GM21367 (cell line): Measurements from ENCODE around the gene ILKAP.

Experiments
- ATAC-seq: cut with Tn5 transposase; IDR thresholded peaks from one replicate; pipeline ENCODE4 v1.9.1; 2021; ENCODE audit not compliant: unreplicated experiment

ILKAP gene

DNA sequence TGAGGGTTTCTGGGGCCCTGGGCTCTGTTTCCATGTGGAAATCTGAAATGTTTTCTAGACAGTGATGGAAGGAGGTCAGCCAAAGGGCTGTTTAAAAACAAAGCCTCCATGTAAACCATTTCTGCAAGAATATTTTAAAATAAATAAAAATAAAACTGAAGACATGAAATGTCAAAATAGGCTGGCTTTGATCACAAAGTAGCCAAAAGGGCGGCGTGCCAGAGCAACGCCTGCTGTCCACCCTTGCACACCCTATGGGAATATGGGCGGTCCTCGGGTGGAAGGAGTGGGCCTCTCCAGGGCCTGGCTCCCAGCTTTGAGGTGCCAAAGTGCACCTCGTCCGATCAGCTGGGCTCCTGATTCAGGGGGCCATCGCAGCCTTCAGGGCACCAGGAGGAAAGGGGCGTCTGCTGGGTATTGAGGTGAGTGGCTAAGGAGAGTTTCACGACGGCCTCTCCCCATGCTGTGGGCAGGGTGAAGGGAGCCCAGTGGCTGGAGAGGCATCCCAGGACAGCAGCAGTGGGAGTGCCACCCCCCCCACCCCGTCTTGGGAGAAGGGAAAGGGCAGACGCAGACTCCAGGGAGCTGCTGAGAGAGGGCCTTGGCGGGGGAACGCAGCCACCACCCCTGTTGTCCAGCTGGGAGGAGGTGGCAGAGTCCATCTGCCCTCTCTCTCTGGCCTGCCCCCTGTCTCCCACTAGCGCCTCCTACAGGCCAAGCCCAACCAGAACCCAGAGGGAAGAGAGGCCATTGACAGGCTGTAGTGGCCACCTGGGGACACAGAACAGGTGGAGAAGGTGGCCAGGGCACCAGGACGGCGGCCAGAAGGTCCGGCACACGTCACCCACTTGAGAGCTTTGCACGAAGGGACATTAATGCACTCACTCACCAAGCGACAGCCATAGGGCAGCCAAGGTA lies 50.5 kb downstream of the ILKAP start:
- no peak for ATAC-seq

DNA sequence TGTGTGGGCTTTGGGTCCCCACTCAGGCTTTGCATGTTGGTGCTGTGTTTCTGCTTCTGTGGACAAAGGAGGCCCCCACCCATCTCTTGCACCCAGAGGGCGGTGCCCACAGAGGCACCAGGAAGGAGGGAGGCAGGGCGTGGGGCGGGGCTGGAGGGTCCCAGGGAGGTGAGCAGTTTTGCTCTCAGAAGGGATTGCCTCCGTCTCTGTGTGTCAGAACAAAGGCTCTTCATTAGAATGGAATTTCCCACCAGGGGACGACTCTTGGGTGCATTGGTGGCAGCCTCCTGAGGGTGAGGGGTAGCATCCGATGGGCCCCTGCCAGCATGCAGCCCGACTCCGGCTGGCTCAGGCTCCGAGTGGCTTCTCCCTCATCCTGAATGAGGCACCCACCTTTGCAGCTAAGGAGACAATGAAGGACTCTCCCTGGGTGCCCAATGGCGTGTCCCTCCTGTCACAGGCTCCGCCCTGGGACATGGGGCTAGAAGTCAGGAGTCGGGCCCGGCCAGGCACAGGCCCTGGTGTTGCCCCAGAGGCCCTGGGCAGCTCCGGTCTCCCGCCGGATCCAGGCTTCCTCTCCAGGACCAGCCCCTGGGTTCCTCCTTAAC lies 51.8 kb downstream of the ILKAP start:
- ATAC-seq = no peak

DNA sequence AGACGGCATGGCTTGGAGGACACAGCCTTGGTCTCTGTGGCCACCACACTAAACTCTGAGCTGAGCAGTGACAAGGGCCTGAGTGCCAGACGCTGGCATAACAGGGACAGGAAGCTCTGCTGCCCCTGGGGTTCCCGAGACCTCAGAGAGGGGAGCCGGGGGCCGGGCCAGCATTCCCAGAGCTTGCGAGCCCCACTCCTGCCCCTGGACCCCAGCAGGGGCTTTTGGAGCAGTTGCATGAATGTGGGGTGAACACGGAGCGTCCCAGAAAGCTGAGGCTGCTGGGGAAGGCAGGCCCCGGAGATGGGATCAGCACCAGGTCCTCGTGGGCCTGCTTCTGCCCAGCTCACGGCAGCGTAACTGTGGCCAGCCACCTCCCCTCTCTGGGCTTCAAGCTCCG lies 52.3 kb downstream of the ILKAP start:
- no peak for ATAC-seq

DNA sequence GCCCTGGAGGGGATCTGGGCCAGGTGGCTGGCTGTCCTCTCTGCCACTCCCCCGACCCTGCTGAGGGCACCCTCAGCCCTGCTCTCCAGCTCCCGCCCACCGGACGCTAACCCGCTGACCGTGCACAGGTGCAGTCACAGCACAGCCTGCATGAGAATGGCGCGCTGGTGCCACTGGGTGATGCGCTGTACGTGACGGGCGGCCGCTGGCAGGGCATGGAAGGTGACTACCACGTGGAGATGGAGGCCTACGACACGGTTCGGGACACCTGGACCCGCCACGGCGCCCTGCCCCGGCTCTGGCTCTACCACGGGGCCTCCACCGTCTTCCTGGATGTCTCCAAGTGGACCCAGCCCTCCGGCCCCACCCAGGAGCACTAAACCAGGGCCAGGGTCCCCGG lies 52.8 kb downstream of the ILKAP start:
- ATAC-seq = no peak

DNA sequence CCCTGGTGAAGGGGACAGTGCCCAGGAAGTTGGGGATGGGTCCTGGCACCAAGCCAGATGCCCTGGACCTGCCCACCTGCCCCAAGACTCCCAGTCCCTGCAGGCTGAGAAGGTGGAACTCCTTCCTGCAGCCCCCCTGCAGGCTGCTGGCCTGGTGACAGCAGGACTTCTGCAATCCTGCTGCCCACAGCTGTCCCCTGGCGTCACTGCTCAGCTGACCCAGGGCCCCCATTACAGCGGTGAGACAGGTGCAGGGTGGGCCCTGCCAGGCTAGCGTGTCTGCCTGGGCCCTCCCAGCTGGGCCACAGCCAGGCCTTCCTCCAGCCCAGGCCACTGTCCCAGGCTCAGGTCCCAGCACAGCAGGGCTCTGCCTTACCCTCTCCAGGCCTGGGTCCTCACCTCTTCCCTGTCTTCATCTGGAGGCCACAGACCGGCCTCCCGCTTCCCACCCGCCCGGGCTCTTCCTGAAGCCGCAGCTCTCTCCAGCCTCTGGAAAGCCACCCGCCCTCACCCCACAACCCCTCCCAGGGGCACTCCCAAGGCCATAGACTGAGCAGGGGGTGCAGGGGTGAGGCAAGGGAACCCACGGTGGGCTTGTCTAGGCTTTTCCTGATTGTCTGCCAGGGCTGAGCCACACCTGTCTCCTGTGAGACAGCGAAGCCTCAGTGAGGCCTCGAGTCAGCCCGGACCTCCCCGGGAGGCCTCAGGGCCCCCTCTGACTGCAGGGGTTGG lies 53.5 kb downstream of the ILKAP start:
- ATAC-seq = no peak

DNA sequence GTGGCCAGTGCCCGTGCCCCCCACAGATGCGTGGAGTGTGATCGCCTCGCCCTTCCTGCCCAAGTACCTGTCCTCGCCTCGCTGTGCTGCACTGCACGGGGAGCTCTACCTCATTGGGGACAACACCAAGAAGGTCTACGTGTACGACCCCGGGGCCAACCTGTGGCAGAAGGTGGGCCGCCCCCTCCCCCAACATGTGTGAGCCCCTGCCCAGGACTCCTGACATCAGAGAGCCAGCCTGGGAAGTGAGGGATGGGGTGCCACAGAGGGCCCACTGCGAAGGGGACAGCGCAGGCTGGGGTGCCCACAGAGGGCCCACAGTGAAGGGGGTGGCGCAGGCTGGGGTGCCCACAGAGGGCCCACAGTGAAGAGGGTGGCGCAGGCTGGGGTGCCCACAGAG lies 54.5 kb downstream of the ILKAP start:
- no peak for ATAC-seq

DNA sequence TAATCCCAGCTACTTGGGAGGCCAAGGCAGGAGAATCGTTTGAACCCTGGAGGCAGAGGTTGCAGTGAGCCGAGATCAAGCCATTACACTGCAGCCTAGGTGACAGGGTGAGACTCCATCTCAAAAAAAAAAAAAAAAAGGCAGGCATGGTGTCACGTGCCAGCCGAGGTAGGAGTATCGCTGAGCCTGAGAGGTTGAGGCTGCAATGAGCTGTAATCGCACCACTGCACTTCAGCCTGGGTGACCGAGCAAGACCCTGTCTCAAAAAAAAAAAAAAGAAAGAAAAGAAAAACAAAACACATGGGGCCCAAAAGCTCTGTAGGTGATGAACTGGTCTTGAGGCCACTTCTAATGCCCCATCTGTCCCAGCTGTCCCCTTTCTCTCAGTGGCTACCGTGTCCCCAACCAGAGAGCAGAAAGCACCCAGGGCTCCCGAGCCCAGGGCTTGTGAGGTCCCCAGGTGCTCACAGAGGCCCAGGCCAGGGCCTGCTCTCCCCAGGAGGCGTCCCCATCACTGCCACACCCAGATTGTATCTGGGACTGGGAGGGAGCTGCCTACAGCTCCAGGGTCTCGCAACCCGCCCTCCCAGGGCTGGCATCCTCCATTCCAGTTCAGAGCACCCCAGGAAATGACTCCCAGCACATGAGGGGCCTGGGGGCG lies 56.5 kb downstream of the ILKAP start:
- ATAC-seq = no peak

DNA sequence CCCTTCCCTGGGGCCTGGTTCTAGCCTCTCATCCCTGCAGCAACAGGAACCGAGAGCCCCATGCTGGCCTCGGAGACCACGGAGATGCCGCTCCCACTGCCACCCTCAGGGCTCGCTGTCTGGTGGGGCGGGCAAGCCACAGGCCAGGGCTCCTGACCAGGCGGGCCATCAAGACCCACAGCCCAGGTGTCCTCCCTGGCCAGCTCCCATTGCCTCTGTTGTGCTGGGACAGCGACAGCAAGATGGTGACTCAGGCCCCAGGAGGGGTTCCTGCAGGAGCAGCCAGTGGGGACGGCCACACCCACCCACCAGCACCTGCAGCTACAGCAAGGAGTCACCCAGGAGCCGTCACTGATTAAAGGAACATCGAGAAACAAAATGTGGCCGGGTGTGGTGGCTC lies 57.6 kb downstream of the ILKAP start:
- no peak for ATAC-seq

DNA sequence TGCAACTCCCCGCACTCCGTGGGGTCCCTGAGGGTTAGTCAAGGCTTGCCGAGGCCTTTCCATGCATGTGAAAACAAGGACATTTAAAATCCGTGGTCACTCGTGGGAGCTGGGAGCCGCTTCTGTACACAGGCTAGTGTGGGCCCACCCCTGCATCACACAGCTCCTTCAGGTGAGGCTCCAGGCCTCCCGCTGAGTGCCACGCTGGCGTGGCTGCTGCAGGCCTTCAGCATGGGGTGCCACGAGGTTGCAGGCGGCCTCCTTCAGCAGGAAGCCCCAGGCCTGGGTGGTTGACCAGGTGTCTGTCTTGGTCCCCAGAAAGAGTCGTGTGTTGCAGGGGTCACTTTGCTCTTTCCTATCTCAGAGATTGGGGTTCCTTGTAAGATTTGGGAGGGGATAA lies 58.4 kb downstream of the ILKAP start:
- ATAC-seq = no peak

DNA sequence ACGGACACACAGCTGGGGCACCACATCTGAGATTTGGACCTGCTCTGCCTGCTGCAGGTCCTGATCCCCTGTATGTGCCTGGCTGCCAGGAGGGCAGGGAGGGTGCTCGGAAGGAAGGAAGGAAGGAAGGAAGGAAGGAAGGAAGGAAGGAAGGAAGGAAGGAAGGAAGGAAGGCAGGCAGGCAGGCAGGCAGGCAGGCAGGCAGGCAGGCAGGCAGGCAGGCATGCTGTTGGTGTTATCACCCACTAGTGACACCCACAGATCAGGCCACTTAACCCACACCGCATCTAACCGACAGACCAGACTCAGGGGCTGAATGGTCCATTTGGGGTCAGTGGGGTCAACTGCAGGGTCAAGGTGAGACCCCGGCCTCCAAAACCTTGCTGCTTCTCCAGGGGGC lies 59.2 kb downstream of the ILKAP start:
- no peak for ATAC-seq

DNA sequence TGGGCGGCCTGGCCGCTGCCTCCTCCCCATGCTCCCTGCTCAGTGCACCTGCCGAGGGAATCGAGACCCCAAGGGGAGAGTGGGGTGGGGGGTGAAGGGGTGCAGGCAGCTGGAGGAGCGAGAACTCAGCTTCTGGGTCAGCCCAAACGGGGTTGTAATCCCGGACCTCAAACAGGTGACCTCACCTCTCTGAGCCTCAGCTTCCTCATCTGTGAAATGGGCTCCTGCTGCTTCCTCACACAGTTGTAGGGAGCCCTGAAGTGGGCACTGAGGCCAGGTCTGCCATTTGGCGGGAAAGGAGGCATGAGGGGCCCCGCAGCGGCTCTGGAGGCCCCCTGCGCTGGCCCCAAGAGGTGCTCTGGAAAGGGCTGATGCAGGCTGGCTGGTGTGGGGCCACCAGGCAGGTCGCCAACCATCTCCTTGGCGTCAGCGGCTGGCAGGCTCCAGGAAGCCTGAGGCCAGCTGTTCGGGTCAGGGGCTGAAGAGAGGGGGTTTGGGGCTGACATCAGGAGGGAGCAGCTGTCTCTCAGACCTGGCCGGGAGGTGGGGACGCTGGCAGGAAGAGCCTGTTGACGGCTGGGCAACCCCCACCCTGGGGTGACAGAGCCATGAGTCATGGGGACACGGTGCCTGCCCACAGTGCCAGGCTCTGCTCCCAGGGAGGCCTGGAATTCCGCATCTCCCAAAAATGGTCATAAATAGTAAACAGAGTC lies 60.1 kb downstream of the ILKAP start:
- no peak for ATAC-seq

DNA sequence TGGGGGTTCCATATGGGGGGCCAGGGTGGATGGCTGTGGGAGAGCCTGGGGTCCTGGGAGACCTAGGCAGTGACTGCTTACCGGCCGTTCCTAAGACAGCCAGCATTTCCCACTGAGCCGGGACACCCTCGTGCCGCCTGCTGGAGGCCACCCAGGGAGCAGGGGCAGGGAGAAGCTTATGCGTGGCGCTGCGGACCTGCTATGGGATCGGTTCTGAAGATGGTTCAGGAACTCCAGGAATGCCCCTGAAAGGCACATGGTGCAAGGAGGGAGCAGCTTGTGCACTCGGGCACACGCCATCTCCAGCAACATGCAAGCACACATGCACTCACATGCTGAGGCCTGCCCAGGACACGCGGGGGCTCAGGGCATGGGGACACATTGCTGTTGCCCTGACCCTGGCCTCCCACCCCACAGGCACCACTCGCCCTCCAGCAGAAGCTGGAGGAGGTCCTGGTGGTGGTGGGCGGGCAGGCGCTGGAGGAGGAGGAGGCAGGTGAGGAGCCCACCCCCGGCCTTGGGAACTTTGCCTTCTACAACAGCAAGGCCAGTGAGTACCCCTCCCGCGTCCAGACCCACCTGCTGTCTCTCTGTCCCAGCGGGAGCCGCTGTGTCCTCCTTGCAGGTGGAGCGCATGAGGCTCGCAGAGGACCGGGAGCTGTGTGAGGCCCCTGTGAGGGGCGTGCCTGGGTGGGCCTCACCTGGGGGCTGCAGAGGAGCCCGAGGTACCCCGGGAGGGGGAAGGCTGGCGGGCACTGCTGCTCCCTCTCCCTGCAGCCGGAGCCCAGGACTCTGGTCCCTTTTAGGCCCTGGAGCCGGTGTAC lies 60.9 kb downstream of the ILKAP start:
- no peak for ATAC-seq

DNA sequence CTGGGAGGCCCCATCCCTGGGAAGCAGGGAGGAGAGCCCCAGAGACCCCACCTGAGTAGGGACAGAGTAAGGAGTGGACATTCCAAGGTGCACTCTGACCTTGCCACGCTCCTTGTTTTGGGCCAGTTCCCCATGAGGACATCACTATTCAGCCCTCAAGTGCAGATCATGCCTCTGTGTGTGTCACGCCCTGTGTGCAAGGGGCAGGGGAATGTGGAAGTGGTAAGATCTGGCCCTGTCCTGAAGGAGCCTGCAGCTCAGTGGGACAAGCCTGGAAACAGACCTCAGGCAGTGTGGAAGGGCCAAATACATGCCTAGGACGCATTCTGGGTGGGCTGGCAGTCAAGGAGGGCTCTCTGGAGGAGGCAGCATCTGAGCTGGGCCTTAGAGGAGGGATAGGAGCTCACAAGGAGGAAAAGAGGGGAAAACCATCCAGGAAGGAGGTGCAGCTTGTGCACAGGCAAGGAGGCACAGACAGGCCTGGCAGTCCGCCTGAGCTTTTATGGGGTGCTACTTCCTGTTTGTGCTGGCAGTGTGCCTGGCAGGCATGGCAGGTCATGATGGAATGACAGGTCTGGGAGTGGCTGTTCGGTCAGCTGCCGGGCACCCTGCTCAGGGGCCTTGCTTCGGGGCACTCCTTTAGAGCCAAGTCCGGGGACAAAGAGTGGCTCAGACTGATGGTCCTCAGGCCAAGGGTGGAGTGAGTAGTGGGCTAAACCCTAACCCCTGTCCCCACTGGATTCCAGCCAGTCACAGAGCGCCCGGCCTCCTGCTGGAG lies 61.8 kb downstream of the ILKAP start:
- ATAC-seq = no peak

DNA sequence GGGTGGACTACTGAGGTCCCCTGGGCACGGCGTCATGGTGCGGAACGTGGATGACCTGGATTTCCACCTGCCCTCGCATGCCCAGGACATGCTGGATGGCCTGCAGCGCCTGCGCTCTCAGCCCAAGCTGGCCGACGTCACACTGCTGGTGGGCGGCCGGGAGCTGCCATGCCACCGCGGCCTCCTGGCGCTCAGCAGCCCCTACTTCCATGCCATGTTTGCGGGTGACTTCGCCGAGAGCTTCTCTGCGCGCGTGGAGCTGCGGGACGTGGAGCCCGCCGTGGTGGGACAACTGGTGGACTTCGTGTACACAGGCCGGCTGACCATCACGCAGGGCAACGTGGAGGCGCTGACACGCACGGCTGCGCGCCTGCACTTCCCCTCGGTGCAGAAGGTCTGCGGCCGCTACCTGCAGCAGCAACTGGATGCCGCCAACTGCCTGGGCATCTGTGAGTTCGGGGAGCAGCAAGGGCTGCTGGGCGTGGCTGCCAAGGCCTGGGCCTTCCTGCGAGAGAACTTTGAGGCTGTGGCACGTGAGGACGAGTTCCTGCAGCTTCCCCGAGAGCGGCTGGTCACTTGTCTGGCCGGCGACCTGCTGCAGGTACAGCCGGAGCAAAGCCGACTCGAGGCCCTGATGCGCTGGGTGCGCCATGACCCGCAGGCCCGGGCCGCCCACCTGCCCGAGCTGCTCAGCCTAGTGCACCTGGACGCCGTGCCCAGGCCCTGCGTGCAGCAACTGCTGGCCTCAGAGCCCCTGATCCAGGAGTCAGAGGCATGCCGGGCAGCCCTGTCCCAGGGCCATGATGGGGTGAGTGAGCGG lies 62.6 kb downstream of the ILKAP start:
- no peak for ATAC-seq

DNA sequence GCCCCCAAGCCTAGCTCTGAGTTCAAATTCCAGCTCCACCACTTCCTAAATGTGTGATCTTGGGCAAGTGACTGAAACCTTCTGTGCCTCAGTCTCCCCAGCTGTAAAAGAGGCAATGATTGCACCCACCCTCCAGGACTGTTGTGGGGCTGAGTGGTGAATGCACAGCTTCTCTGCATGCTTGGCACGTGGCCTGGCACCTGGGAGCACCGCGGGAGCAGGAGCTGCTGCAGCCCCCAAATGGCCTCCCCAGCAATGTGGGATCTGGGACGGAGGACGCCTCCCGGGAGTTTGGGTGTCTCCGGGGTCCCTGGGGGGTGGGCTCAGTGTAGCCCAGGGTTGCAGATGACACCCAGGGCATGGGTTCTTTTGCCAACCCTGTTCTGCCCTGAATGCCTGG lies 63.5 kb downstream of the ILKAP start:
- ATAC-seq = no peak

DNA sequence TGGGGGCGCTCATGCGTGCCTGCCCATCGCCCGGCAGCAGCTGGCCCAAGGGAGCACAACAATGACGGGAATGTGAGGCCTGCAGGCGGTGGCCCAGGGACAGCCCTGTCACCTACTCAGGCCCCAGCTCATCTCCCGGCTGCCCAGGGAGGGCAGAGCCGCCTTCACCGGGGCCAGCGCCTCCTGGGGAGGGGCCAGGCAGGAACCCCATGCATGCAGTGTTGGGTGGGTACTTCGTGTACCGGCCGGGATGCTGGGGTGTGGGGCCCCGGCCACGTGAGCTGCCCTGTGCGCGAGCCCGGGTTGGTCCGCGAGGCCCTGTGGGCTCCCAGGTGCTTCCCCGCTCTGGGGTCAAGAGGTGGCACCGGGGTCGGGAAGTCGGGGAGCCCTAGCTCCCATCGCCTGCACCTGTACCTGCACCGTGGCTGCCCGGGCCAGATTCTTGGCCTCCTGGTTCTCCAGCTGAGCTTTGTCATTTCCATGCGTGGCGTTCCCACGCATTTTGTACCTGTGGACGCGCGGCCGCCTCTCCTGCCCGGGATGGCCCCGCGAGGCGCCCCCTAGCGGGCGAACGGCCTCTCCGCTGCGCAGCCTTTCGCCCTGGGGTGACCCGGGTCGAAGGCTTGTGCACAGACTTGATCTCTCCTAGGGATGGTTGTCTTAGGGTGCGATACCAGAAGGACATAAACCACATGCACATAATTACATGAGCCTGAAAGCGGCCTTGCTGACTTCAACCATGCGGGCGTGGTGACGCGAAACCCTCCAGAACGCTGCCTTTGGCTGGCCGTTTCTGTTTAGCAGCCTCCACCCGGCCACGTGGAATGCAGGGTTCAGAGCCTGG lies 64.1 kb downstream of the ILKAP start:
- no peak for ATAC-seq
